Testis (tissue), 2 donors: ENCODE data around the gene TMEM38B.
"Not testable (repeated sequence)": the region's sequence is repeated elsewhere in the genome, so short reads cannot be mapped to it uniquely, and the experiment has no call there.

Experiments used
- POLR2A ChIP-seq: fragments of 450-650 bp; IDR thresholded peaks from one replicate; pipeline ENCODE4 v1.6.1; 2017; ENCODE audit warnings: antibody characterized with exemption, mild to moderate bottlenecking, moderate library complexity
- TF ChIP-seq, protein P1 (sequence below), 3 experiments: fragments of 450-650 bp in 2 of 3; fragments of 200-600 bp in 1 of 3; sonication (generic) in 1 of 3; IDR thresholded peaks; one replicate each; pipeline ENCODE4 v1.5.1; 2016 to 2019; ENCODE audit warnings: antibody characterized with exemption in 3 of 3, mild to moderate bottlenecking in 2 of 3, moderate library complexity in 1 of 3

- TF ChIP-seq, protein P1, sequence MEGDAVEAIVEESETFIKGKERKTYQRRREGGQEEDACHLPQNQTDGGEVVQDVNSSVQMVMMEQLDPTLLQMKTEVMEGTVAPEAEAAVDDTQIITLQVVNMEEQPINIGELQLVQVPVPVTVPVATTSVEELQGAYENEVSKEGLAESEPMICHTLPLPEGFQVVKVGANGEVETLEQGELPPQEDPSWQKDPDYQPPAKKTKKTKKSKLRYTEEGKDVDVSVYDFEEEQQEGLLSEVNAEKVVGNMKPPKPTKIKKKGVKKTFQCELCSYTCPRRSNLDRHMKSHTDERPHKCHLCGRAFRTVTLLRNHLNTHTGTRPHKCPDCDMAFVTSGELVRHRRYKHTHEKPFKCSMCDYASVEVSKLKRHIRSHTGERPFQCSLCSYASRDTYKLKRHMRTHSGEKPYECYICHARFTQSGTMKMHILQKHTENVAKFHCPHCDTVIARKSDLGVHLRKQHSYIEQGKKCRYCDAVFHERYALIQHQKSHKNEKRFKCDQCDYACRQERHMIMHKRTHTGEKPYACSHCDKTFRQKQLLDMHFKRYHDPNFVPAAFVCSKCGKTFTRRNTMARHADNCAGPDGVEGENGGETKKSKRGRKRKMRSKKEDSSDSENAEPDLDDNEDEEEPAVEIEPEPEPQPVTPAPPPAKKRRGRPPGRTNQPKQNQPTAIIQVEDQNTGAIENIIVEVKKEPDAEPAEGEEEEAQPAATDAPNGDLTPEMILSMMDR (IDR thresholded peaks at IDR 0.05): not testable (repeated sequence)
- TF ChIP-seq POLR2A: not testable (repeated sequence)
These were observed 92.5 kb downstream of the TMEM38B start for GRCh38 chr9:105786796-105787195.
